ENCODE data around the gene KAZALD1.
"Not testable (repeated sequence)": the region's sequence is repeated elsewhere in the genome, so short reads cannot be mapped to it uniquely, and the experiment has no call there.

The KAZALD1 gene

DNA sequence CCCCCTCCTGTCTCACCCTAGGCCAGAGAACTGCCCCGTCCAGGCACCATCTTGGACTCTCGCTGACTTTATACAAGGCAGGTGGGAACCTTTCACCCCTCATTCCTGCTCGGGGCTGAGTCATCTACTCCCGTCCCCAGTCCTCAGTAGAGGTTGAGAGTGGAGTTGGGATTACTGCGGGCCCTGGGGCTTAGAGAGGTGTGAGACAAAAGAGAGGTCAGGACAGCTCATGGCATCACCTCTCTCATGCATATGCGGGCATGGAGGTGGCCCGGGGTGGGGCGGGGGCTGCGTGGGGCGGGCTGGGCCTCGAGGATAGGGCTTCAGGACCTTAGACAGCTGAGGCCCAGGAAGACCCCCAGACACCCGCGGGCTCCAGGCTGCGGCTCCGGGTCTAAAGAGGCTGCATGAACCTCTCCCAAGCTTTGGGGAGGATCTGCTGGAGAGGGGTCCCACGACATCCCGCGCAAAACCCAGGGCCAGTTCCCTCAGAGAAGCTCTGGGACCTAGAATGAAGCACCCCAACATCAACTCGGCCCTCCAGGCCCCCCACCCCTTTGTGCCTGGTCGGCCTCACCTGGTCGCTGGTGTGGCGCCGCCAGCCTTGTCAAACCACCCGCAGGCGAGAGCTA lies 31.2 kb upstream of the KAZALD1 start:
- DNase-seq (ENCODE audit: low read depth), result no peak

DNA sequence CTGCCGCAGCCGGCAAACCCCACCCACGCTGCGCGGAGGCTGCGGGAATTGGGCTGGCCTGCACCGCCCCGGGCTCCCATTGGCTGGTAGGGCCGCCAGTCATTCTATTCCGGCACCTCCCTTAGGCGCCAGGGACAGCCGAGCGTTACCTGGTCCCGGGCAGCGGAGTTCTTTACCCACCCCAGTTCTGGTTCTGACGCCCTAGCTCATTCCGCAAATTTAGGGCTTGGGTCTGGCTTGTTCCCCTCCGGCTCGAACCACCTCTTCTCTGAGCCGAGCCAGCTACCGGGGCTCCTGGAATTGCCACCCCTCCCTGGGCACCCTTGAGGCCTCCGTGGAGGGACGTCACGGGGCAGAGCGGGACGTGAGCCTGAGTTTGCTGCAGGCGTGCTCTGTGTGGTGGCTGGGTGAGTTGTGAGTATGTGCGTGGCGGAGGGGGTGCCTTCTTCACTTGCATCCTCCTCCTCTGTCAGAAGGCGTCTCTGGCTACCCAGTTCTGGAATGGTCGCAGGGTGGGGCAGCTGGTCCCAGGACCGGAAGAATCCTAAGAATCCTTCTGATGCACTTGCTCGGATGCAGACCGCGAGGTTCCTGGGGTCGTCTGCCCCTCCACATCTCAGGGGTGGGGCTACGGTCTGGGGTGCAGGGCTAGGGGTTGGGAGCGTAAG lies 30.5 kb upstream of the KAZALD1 start, which contains the start of the genes PDZD7 and SFXN3:
PDZD7 (minus strand) TSS at position 2 of the 668 bp plus-strand sequence. CDS start 910 bp downstream, outside the sequence.
SFXN3 (plus strand) TSS at position 107 of the 668 bp plus-strand sequence. CDS start 3,461 bp downstream, outside the sequence.
- peak; percentile 94 for DNase-seq (ENCODE audit: low read depth)

DNA sequence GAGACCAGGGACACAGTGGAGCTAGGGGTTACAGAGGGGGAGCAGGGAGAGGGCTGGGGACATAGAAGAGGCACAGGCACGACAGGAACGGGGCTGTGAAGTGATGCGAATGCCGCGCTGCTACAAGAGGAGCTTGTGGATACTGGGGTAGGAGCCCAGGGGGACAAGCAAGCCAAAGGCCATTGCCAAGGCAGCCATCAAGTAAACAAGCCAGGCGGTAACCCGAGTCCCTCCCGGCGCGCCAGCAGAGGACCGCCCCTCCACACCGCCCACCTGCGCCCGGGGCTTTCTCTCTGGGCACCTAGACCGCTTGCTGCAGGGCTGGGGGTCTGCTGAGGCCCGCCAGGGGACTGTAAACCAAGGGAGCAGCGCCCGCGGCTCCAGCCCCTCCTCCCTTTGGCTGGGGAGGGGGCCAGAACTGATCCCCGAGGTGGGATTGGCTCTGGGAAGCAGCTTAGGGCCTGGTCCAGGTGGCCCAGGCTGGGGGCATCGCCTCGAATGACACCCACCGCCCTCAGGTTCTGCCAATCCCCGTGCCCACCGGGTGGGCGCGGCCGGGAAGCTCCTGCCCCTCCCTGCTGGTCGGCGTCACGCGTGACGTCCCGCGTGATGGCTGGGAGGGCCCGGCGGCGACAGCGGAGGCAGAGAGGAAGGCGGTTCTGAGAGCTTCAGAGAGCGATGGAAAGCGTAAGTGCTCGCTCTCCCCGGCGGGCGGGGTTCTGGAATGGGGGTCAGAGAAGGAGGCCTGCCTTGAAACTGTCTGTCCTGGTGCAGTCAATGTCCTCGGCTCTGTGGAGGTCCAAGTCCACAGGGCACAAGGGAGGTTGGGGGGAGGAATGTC lies 29.8 kb upstream of the KAZALD1 start:
- DNase-seq (ENCODE audit: low read depth), result peak; percentile 44

DNA sequence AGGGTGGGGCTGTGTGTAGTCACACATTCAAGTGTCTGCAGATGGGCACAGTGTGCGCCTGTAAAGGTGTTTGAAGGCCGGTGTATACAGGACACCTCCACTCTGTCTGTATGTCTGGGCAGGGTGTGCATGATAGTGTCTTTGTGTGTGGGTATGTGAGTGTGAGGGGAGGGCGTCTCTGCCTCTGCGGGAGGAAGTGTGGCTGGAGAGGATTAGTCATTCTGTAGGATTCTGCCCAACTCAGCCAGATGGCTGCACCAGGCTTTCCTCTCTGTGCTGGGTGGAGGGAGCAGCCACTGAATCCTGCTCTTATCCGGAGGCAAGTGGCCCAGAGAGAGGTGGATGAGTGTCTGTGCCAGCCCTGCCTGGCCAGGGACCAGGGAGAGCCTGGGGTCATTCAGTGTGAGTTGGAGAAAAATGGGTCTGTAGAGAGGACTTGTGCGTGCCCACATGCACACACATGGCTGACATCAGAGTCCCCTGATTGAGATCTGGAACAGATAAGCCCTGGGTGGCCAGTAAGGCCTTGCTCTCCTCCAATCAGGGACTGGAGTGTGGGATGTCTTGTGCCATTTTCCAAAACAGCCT lies 29.1 kb upstream of the KAZALD1 start:
- DNase-seq (ENCODE audit: low read depth), result peak; percentile 18

DNA sequence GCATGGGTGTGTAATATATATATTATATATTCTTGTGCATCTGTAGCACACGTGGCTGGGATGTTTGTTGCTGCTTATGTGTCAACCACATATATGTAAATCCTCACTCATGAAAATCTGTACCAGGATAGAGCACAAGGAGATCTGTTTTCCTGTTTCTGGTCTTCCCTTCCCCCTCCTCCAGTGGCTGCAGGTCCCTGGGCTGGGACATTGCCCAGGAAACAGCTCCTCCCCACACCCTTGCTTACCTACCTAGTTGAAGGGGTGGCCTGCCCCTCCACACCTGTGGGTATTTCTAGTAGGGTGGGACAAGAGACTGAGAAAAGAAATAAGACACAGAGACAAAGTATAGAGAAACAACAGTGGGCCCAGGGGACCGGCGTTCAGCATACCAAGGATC lies 28.5 kb upstream of the KAZALD1 start:
- DNase-seq (ENCODE audit: low read depth), result no peak

DNA sequence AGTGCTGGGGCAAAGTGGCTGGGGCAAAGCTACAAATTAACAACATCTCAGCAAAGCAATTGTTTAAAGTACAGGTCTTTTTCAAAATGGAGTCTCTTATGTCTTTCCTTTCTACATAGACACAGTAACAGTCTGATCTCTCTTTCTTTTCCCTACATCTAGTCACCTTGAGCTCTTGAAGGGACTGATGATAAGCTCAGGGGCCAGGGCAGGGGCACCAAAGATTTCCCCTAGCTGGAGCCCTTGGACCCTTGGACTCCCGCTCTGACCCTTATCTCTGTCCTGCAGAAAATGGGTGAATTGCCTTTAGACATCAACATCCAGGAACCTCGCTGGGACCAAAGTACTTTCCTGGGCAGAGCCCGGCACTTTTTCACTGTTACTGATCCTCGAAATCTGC lies 27.4 kb upstream of the KAZALD1 start:
- DNase-seq (ENCODE audit: low read depth), result not testable (repeated sequence)

DNA sequence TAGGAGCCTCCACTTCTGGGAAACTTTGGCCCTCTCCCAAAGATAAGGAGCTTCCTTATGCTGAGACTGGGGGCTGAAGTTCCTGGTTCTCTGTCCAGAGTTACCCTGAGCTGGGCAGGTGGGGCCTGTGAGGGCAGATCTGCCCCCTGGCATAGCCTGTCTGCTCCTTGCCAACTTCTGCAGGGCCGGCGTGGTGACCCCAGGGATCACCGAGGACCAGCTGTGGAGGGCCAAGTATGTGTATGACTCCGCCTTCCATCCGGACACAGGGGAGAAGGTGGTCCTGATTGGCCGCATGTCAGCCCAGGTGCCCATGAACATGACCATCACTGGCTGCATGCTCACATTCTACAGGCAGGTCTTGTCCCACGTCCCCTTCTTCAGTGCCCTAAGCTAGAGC lies 26.5 kb upstream of the KAZALD1 start:
- DNase-seq (ENCODE audit: low read depth), result no peak

DNA sequence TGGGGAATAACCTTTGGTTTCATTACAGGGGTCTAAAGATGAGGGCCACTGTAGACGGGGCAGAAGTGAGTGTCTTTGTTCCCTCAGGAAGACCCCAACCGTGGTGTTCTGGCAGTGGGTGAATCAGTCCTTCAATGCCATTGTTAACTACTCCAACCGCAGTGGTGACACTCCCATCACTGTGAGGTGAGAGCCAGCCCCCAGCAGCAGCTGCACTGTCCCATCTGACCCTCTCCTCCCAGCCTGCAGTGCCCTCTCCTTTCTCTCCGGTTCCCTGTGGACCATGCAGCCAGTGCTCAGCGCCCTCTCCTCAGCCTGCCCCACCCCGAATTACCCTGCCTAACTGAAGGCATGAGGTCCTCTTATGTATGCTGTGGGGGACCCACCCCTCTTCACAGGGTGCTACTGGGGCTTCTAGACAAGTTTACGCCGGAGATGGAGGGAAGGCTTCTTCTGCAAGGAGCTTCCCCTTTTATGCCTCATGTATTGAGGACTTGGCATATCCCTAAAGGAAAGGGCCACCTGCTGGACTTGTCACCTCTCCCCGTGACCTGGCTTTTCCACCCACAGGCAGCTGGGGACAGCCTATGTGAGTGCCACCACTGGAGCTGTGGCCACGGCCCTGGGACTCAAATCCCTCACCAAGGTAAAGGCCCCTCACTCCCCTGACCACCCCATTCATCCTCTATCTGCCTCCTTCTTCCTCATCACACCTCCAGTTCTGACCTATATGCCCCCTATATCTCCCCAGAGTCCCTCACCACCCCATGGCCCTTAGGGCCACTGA lies 25.7 kb upstream of the KAZALD1 start:
- no peak for DNase-seq (ENCODE audit: low read depth)

DNA sequence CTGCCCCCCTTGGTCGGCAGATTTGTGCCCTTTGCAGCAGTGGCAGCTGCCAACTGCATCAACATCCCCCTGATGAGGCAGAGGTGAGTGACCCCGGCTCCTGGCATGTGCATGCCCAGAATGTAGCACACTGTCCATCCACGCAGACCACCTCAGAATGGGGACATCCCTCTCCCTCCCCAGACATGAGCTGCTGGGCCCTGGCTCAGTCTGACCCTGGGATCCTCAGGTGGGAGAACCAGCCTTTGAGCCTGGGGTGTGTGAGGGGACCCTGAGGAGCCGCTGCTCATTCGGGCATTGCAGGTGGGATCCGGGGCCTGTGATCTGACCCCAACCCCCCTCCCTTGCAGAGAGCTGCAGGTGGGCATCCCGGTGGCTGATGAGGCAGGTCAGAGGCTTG lies 25.1 kb upstream of the KAZALD1 start:
- DNase-seq (ENCODE audit: low read depth), result no peak

DNA sequence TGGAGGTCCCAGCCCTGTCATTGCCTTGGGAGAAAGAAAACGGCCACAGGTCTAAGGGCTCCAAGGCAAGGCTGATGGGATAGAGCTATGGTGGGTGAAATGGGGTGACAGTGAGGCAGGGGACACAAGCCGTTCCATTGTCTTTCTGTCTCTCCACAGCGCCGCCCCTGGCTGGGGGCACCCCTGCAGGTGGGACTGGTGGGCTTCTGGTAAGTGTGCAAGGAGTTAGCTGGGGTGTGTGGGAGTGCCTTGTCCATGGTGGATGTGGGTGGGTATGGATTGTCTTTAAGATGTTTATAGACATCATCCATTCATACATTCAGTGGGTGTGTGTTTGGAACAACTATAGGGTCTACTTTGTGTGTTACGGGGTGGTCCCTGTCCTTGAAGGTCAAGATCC lies 23.3 kb upstream of the KAZALD1 start:
- no peak for DNase-seq (ENCODE audit: low read depth)

DNA sequence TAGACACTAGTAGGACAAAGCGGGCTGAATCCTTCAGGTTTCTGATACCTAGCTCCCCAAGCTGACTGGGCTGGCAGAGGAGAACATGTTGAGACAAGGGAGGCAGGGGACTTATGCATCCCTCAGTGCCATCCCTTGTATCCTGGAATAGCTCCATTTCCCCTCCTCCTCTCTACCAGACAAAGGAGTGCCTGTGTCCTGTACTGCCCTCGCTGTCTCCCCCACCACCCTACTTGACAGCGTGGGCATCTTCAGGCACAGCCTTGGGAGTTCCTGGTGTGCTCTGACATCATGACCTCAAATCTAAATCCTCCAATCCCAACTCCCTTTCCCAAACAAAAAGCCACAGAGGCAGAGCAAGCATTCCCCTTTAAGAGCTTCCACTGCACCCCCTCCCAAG lies 21.7 kb upstream of the KAZALD1 start:
- DNase-seq (ENCODE audit: low read depth), result no peak

DNA sequence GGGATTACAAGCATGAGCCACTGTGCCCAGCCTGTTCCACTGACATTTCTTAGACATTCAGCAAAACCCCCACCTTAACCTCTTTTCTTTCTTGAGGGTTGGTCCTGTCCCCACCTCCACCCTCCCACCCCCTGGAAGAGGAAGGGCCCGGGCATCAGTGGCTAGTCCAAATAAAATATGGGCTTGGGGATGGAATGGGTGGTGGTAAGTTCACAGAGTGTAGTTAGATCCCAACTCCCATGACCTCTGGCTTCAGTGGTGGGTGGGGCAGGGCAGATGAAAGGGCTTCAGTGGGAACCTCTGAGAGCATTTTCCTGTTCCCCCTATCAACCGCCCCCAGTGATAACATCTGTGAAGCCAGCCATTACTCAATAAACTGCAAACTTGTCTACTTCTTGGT lies 20.9 kb upstream of the KAZALD1 start:
- DNase-seq (ENCODE audit: low read depth), result no peak

DNA sequence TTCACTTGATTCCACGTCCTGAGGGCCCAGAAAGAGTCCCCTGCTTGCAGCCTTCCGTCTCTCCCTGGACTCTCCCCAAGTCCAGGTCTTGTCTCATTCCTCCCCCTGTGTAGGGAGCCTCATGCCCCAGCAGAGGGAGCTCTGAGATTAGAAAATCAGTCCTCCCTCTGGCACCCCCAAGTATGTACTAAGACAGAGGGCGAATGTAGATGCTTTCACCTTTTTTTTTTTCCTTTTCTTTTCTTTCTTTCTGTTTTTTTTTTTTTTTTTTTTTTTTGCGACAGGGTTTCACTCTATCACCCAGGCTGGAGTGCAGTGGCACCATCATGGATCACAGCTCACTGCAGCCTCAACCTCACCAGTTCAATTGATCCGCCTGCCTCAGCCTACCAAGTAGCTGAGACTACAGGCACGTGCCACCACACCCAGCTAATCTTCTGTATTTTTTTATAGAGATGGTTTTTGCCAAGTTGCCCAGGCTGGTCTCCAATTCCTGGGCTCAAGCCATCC lies 20.5 kb upstream of the KAZALD1 start:
- DNase-seq (ENCODE audit: low read depth), result peak; percentile 50

DNA sequence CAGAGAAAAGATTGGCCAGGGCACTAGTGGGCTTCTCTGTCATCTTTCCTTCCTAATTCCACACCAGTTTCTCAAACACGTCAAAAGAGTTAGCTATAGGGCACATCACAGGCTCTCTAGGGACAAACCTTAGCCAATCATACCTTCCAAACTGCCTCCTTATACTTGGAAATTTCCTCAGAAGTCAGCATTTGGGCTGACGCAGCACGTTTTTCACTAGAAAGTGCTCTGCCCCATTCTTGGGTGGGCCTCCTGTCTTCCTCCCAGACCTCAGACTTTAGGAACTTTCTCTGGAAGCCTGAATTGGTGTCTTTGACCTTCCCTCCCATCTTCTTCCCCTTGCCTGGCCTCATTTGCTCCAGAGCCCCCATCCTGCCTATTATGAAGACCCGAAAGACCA lies 19.7 kb upstream of the KAZALD1 start:
- no peak for DNase-seq (ENCODE audit: low read depth)

DNA sequence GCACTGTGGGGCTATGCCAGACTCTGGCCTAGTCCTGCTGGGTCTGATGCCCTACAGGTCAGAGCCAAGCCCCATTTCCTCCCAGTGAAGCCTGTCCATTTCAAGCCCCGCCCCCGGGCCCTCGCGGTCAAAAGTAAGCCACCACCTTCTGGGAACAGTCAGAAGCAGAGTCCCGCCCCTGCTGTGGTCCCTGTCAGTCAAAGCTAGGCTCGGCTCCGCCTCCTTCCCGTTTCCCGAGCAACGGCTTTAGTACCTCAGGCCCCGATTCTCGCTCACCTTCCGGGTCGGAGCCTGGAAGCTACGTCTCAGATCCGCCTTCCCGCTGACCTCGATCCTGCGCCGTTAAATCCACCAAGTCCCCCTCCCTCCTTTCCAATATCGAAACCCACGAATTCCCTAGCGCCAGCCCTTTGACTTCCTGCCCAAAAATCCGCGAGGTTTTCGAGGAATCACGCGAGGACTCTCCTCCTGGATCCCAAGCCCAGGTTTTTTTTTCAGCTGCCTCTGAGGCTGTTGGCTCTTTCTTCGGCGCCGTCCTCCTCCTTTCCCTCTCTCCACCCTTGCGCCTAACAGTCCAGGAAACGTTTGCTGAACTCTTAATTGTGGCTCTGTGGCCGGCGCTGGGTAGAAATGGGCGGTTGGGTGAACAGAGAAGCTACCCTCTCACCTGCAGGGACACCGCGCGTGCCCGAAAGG lies 19.0 kb upstream of the KAZALD1 start:
- DNase-seq (ENCODE audit: low read depth), result peak; percentile 82

DNA sequence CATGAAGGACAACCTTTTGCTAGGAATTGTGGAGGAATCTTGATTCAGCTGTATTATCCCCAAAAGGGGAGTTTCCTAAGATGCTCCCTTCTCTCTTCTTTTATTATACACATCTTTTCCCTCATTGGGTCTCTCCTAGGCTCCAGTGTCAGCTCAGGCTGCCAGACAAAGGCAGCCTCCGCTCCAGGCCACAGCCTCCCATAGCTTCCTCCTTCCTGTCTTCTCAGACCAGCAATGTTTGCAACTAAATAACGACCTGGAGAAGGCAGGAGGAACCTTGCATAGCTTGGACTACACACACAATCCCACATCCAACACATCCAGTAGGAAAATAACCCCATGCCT lies 18.5 kb upstream of the KAZALD1 start:
- no peak for DNase-seq (ENCODE audit: low read depth)

DNA sequence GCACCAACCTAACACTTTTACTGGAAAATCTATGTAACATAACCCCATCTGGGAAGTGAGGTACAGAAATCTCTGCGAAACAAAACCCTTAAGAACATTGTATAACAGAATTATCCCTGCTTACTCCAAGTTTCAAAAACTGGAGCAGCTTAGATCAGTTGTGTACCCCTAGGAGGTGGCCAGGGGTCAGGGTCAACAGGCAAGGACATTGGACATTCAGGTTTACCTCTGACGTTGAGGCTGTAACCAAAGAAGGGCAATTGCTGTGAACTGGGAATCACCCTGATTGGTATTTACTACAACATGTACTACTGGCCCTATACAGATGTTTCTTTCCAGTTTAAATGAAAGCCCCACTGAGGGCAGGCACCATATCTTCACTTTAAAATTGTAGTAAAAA lies 17.7 kb upstream of the KAZALD1 start:
- DNase-seq (ENCODE audit: low read depth), result no peak

DNA sequence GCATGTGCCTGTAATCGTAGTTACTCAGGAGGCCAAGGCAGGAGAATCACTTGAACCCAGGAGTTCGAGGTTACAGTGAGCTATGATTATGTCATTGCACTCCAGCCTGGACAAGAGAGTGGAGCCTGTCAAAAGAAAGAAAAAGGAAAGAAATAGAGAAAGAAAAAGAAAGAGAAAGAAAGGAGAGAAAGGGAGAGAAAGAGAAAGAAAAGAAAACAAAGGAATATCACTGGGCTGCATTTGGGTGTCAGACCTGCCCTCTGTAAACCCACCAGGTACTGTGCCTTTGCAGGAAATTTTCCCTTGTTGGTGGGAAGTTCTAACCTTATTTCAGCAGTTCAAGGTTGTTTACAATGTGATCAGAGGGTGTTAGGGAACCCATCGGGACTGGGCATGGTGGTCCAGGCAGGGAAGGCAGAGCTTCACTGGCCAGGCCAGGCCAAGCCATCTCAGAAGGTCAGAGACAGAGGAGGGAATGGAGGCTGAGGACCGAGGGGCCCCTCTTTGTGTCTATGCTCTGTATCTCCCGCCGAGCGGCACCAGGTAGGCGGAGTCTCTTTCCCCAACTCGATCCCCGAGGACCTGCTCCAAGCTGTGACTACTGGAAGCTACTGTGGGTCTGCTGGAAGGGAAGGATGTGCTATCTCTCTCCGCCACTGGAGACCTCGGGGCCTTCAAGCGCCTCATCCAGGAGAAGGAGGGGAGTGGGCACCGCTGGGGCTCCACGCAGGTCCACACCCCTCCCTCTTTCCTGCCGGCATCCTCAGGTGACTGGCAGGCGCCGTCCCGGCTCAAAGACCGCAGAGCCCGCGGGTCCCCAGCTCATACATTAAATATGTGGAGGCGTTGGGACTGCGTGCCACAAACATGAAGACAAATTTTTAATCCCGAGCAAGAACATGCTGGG lies 15.2 kb upstream of the KAZALD1 start:
- DNase-seq (ENCODE audit: low read depth), result no peak

DNA sequence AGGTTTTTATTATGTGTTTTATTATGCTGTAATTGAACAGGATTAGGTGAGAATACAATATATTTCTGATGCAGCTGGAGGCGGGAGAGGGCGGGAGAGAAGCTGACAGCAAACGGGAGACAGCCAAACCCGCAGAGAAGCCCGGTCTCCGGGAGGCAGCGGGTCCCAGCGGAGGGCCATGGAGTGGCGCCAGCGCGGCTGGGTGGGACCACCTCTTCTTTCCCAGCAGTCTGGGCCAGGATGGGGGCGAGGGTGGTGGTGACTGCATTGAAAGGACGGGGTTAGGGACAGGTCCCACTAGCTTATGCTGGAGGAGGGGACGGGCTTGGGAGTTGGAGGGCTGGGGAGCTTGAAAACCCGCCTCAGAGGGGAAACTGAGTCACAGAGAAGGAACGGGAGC lies 14.5 kb upstream of the KAZALD1 start:
- no peak for DNase-seq (ENCODE audit: low read depth)

All from stimulated activated CD8-positive, alpha-beta memory T cell treated with anti-CD3 and anti-CD28 coated beads, Interleukin-7, amount 100 ng/mL, for 24 hours (primary cell).